Naive thymus-derived CD8-positive, alpha-beta T cell (primary cell): ENCODE results near the gene RAPGEF1. TPM values are rescaled to one million over a fixed set of nuclear protein-coding genes. Genes with fewer than 3 reads are reported as not detected.

ENCODE experiments used
- ATAC-seq, 2 donors: fragments of 150-1000 bp; cut with Tn5 transposase in 1 of 2; sonication (Bioruptor Pico), chemical (Tn5 transposase) in 1 of 2; 1 replicate in 1 of 2; 2 replicates in 1 of 2; pipeline ENCODE4 v1.10.0; 2021; ENCODE audit warnings: mild to moderate bottlenecking in 2 of 2, moderate library complexity in 2 of 2
- POLR2A ChIA-PET: fragments of 350-600 bp; sonication (Branson Sonifier 250); formaldehyde crosslinking; loops from one replicate; lab custom pipeline; 2021; ENCODE audit warnings: antibody characterized with exemption; lab: Charles Lee
- DNase-seq, 10 donors: peaks; one replicate each; pipeline versions ENCODE4 v3.0.0 to v3.0.0-alpha.2; 2020 to 2022
- H3K27ac Mint-ChIP-seq, 10 donors: one replicate each; pipeline ENCODE4 v1.8.0; 2020 to 2022; ENCODE audit warnings: mild to moderate bottlenecking in 10 of 10, mixed read lengths in 10 of 10, moderate library complexity in 4 of 10, inconsistent platforms in 1 of 10
- H3K27me3 Mint-ChIP-seq, 5 donors: one replicate each; pipeline ENCODE4 v1.8.0; 2021 to 2022; ENCODE audit warnings: mixed read lengths in 5 of 5
- H3K36me3 Mint-ChIP-seq, 3 donors: one replicate each; pipeline ENCODE4 v1.8.0; 2020 to 2022; ENCODE audit warnings: mixed read lengths in 3 of 3, mild to moderate bottlenecking in 2 of 3, inconsistent platforms in 1 of 3
- H3K4me1 Mint-ChIP-seq, 4 donors: one replicate each; pipeline ENCODE4 v1.8.0; 2021 to 2022; ENCODE audit warnings: mixed read lengths in 4 of 4
- H3K4me3 Mint-ChIP-seq, 10 donors: one replicate each; pipeline ENCODE4 v1.8.0; 2020 to 2022; ENCODE audit warnings: mild to moderate bottlenecking in 10 of 10, mixed read lengths in 10 of 10, moderate library complexity in 6 of 10, inconsistent platforms in 1 of 10
- H3K9me3 Mint-ChIP-seq, 9 donors: one replicate each; pipeline ENCODE4 v1.8.0; 2020 to 2022; ENCODE audit warnings: mixed read lengths in 9 of 9, mild to moderate bottlenecking in 3 of 9, inconsistent platforms in 1 of 9, moderate library complexity in 1 of 9
- polyA plus RNA-seq, 3 donors: library from polyadenylated mRNA; unstranded; fragments of 300-500 nt; fragmentation: Illumina TruSeq; gene quantifications; one replicate each; pipeline ENCODE4 v1.2.3, GENCODE V29; 2021
- total RNA-seq, 8 experiments: library from RNA in 2 of 8; stranded (reverse) in 2 of 8; gene quantifications; one replicate each; pipeline ENCODE4 v1.2.3 and lab custom pipeline; 2021 to 2026

RAPGEF1 gene
- total and polyA plus RNA-seq, 5 experiments from 2014 or later = 1.6 to 94.7 (median 9.0) TPM

GRCh38 chr9:131727795-131728545 is 11.9 kb downstream of the RAPGEF1 start:
- ATAC-seq = peak in 1 of 2 donors; percentile 0
- peak overlapping the region; percentile 91 to 99 (median 96) for H3K27ac Mint-ChIP-seq
- peaks cover 42 to 95% (median 84%) of the 10 kb centered on the region in 4 donors for H3K4me1 Mint-ChIP-seq

GRCh38 chr9:131727184-131727759 is 12.6 kb downstream of the RAPGEF1 start:
- Mint-ChIP-seq H3K4me1 (peaks cover 38 to 90% (median 78%) of the 10 kb centered on the region in 4 donors), H3K9me3 (no peaks in the 10 kb centered on the region), H3K36me3 (peaks cover 0 to 2% (median 0%) of the 10 kb centered on the region in 3 donors), H3K27ac (peak overlapping the region; percentile 91 to 99 (median 96)), H3K4me3 (peak overlapping the region in 9 of 10 donors; percentile 4 to 87 (median 78)), H3K27me3 (no peaks in the 10 kb centered on the region)
- DNase-seq = no peak
- no peak for ATAC-seq
- POLR2A ChIA-PET = interaction anchor here (0.5 to 5.6 kb wide), 5 partner anchors 12 to 1574 kb away, joined by 3 to 28 read pairs (median 3); partner anchors contain the start of gene RAPGEF1

More at GRCh38 chr9:131727795-131728545, 11.9 kb downstream of the RAPGEF1 start:
- Mint-ChIP-seq H3K27me3 (no peaks in the 10 kb centered on the region), H3K4me3 (peak overlapping the region; percentile 64 to 87 (median 78)), H3K36me3 (peaks cover 0 to 2% (median 0%) of the 10 kb centered on the region in 3 donors), H3K9me3 (no peaks in the 10 kb centered on the region)
- POLR2A ChIA-PET = interaction anchor here (0.5 to 5.6 kb wide), 6 partner anchors 11 to 1574 kb away, joined by 3 to 28 read pairs (median 3); partner anchors contain the start of gene RAPGEF1
- DNase-seq = no peak

DNA sequence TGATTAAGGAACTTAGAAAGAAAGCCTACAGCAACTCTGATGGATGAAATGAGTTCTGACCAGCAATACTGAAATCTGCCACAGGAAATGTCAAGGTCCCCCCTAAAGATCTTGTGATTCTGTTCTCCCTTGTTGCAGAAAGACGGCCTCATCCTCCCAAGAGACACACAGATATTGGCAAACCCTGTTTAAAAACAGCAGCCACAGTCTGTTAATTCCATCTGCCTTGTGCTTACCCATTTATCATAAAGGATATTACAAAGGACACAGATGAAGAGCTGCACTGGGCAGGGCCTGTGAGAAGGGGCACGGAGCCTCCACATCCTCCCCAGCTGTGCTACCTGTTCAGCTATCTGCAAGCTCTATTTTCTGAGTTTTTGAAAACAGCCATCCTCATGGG is 15.2 kb downstream of the RAPGEF1 start:
- DNase-seq (no peak), ATAC-seq (no peak)
- Mint-ChIP-seq H3K27me3 (no peaks in the 10 kb centered on the region), H3K36me3 (peaks cover 0 to 12% (median 3%) of the 10 kb centered on the region in 3 donors), H3K4me1 (peaks cover 37 to 90% (median 78%) of the 10 kb centered on the region in 4 donors), H3K9me3 (no peaks in the 10 kb centered on the region), H3K4me3 (peak overlapping the region in 8 of 10 donors; percentile 6 to 68 (median 38)), H3K27ac (peak overlapping the region in 8 of 10 donors; percentile 40 to 91 (median 66))
- POLR2A ChIA-PET = interaction anchor here (1.4 kb wide), 1 partner anchor 20 kb away, joined by 3 read pairs; no protein-coding TSS in a partner anchor

GRCh38 chr9:131723632-131724031 is 16.2 kb downstream of the RAPGEF1 start:
- peaks cover 0 to 14% (median 3%) of the 10 kb centered on the region in 3 donors for H3K36me3 Mint-ChIP-seq
- H3K4me1 Mint-ChIP-seq = peaks cover 33 to 91% (median 71%) of the 10 kb centered on the region in 4 donors
- no peaks in the 10 kb centered on the region for H3K27me3 Mint-ChIP-seq
- POLR2A ChIA-PET = interaction anchor here (1.3 kb wide), 1 partner anchor 130 kb away, joined by 3 read pairs; no protein-coding TSS in a partner anchor
- peak overlapping the region in 3 of 10 donors; percentile 21 to 91 (median 32) for H3K27ac Mint-ChIP-seq
- no peaks in the 10 kb centered on the region for H3K9me3 Mint-ChIP-seq
- DNase-seq (no peak), ATAC-seq (no peak)
- no peak overlapping the region for H3K4me3 Mint-ChIP-seq

DNA sequence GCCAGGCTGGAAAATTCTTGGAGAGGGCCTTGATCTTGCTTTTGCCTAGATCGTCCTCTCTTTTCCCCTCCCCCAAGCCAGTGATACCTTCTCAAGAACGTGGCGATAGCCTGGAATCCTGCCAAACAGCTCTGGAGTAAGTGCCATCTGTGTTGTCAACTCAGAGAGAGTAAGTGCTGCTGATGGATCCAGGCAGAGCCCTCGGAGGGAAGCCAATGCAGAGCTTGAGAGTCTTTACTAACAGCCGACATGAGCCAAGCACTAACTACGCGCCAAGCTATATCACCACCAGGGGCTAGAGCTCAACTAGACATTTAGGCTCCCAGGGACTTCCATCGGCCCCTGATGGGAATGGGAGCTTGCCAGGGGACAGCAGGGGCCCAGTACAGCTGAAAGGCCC is 17.6 kb downstream of the RAPGEF1 start:
- Mint-ChIP-seq H3K4me3 (no peak overlapping the region), H3K27me3 (no peaks in the 10 kb centered on the region), H3K4me1 (peaks cover 33 to 90% (median 70%) of the 10 kb centered on the region in 4 donors), H3K27ac (peak overlapping the region in 1 of 10 donors; percentile 32), H3K9me3 (no peaks in the 10 kb centered on the region), H3K36me3 (peaks cover 0 to 22% (median 3%) of the 10 kb centered on the region in 3 donors)
- DNase-seq (no peak), ATAC-seq (no peak)
- POLR2A ChIA-PET = no interaction called here

DNA sequence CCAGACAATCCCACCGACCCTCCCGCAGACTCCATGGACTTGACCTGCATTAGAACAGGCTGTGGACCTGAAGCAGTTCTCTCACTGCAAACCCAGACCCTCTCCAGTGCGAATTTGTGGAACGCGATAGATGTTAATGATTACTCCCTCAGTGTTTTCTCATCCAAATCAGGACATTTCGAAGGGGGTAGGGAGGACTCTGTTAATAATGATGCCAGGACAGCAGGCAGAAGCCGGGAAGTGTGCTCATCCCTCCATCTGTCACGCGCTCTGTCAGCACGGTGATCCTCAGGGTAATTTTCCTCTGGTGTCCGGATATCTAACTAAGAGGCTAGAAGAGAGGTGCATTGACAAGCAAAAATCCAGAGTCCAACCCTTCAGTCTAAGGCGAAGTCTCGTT is 18.8 kb downstream of the RAPGEF1 start:
- peaks cover 0 to 22% (median 3%) of the 10 kb centered on the region in 3 donors for H3K36me3 Mint-ChIP-seq
- POLR2A ChIA-PET = no interaction called here
- H3K4me1 Mint-ChIP-seq = peaks cover 38 to 90% (median 68%) of the 10 kb centered on the region in 4 donors
- DNase-seq = no peak
- no peaks in the 10 kb centered on the region for H3K9me3 Mint-ChIP-seq
- no peaks in the 10 kb centered on the region for H3K27me3 Mint-ChIP-seq
- ATAC-seq = no peak
- no peak overlapping the region for H3K4me3 Mint-ChIP-seq
- H3K27ac Mint-ChIP-seq = peak overlapping the region in 2 of 10 donors; percentile 52 to 83

- ATAC-seq (no peak), DNase-seq (no peak)
- H3K27ac Mint-ChIP-seq = peak overlapping the region in 7 of 10 donors; percentile 24 to 89 (median 79)
- peaks cover 38 to 87% (median 67%) of the 10 kb centered on the region in 4 donors for H3K4me1 Mint-ChIP-seq
- peaks cover 0 to 27% (median 6%) of the 10 kb centered on the region in 3 donors for H3K36me3 Mint-ChIP-seq
- H3K27me3 Mint-ChIP-seq = no peaks in the 10 kb centered on the region
- peak overlapping the region in 2 of 10 donors; percentile 22 to 39 for H3K4me3 Mint-ChIP-seq
- POLR2A ChIA-PET = interaction anchor here (2.0 kb wide), 1 partner anchor 12 kb away, joined by 9 read pairs; no protein-coding TSS in a partner anchor
- H3K9me3 Mint-ChIP-seq = no peaks in the 10 kb centered on the region
Measured at GRCh38 chr9:131720330-131720729, 19.5 kb downstream of the RAPGEF1 start.

GRCh38 chr9:131719262-131719908 is 20.5 kb downstream of the RAPGEF1 start:
- no peaks in the 10 kb centered on the region for H3K9me3 Mint-ChIP-seq
- POLR2A ChIA-PET = interaction anchor here (1.1 to 2.0 kb wide), 2 partner anchors 13 to 36 kb away, joined by 3 to 9 read pairs; no protein-coding TSS in a partner anchor
- ATAC-seq (no peak), DNase-seq (no peak)
- H3K27me3 Mint-ChIP-seq = no peaks in the 10 kb centered on the region
- peaks cover 0 to 36% (median 10%) of the 10 kb centered on the region in 3 donors for H3K36me3 Mint-ChIP-seq
- H3K4me1 Mint-ChIP-seq = peaks cover 36 to 82% (median 64%) of the 10 kb centered on the region in 4 donors
- H3K27ac Mint-ChIP-seq = peak overlapping the region in 4 of 10 donors; percentile 8 to 89 (median 62)
- no peak overlapping the region for H3K4me3 Mint-ChIP-seq

- peaks cover 0 to 41% (median 10%) of the 10 kb centered on the region in 3 donors for H3K36me3 Mint-ChIP-seq
- H3K9me3 Mint-ChIP-seq = no peaks in the 10 kb centered on the region
- POLR2A ChIA-PET = no interaction called here
- H3K27me3 Mint-ChIP-seq = no peaks in the 10 kb centered on the region
- H3K27ac Mint-ChIP-seq = peak overlapping the region in 8 of 10 donors; percentile 2 to 85 (median 58)
- H3K4me3 Mint-ChIP-seq = no peak overlapping the region
- no peak for ATAC-seq
- H3K4me1 Mint-ChIP-seq = peaks cover 36 to 80% (median 61%) of the 10 kb centered on the region in 4 donors
- DNase-seq = no peak
Measured at GRCh38 chr9:131717719-131718460, 22.0 kb downstream of the RAPGEF1 start.

DNA sequence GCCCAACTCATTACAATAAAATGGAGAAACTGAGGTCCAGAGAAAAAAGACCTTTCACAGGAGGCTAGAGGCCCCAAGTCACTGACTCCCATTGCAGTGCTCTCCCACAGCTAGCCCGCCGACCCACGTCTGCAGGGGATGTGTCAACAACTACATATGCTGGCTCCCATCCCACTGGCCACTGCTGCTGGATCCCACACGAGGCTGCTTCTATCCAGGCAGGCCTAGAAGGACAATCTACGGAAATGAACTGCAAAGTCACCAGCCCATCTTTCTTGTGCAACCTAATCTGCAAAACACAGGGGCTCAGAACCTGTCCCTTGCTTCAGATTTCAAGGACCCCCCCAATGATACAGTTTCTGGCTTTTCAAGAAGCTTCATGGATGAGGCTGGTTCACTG is 24.0 kb downstream of the RAPGEF1 start:
- no peak overlapping the region for H3K4me3 Mint-ChIP-seq
- H3K27me3 Mint-ChIP-seq = no peaks in the 10 kb centered on the region
- ATAC-seq (no peak), DNase-seq (no peak)
- peak overlapping the region in 1 of 10 donors; percentile 10 for H3K27ac Mint-ChIP-seq
- POLR2A ChIA-PET = no interaction called here
- no peaks in the 10 kb centered on the region for H3K9me3 Mint-ChIP-seq
- H3K4me1 Mint-ChIP-seq = peaks cover 41 to 85% (median 62%) of the 10 kb centered on the region in 4 donors
- peaks cover 0 to 38% (median 7%) of the 10 kb centered on the region in 3 donors for H3K36me3 Mint-ChIP-seq

- Mint-ChIP-seq H3K9me3 (no peaks in the 10 kb centered on the region), H3K36me3 (peaks cover 0 to 35% (median 7%) of the 10 kb centered on the region in 3 donors), H3K27me3 (no peaks in the 10 kb centered on the region), H3K27ac (peak overlapping the region in 3 of 10 donors; percentile 1 to 74 (median 39)), H3K4me1 (peaks cover 40 to 85% (median 62%) of the 10 kb centered on the region in 4 donors), H3K4me3 (peak overlapping the region in 1 of 10 donors; percentile 20)
- ATAC-seq (no peak), DNase-seq (no peak)
- POLR2A ChIA-PET = no interaction called here
Measured at GRCh38 chr9:131714821-131715220, 25.1 kb downstream of the RAPGEF1 start.
